H7 (cell line): Measurements from ENCODE around the gene KERA. TPM values are rescaled to one million over a fixed set of nuclear protein-coding genes. Genes with fewer than 3 reads are reported as not detected.

Source experiments
- DNase-seq: peaks from one replicate; pipeline ENCODE4 v3.0.0; 2012
- H3K27me3 ChIP-seq: 2 replicates; pipeline ENCODE4 v1.6.0; 2011; ENCODE audit warnings: mild to moderate bottlenecking, low read length; ENCODE audit not compliant: control insufficient read depth, insufficient read depth
- H3K36me3 ChIP-seq: replicated peaks from 2 replicates; pipeline ENCODE4 v1.5.1; 2011; ENCODE audit warnings: low read length; ENCODE audit not compliant: control insufficient read depth, insufficient read depth
- H3K4me3 ChIP-seq: 2 replicates; pipeline ENCODE4 v1.5.1; 2011; ENCODE audit warnings: low read depth, mild to moderate bottlenecking, control low read depth, low read length, moderate library complexity; ENCODE audit not compliant: insufficient read depth
- total RNA-seq: library from RNA; depleted of rRNA; stranded (reverse); fragments of >200 nt; shearing (Covaris generic); gene quantifications from 2 replicates; pipeline ENCODE4 v1.2.3, GENCODE V29; 2014; rRNA removed

Gene KERA, protein sequence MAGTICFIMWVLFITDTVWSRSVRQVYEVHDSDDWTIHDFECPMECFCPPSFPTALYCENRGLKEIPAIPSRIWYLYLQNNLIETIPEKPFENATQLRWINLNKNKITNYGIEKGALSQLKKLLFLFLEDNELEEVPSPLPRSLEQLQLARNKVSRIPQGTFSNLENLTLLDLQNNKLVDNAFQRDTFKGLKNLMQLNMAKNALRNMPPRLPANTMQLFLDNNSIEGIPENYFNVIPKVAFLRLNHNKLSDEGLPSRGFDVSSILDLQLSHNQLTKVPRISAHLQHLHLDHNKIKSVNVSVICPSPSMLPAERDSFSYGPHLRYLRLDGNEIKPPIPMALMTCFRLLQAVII
- not detected in 2 replicates for total RNA-seq

DNA sequence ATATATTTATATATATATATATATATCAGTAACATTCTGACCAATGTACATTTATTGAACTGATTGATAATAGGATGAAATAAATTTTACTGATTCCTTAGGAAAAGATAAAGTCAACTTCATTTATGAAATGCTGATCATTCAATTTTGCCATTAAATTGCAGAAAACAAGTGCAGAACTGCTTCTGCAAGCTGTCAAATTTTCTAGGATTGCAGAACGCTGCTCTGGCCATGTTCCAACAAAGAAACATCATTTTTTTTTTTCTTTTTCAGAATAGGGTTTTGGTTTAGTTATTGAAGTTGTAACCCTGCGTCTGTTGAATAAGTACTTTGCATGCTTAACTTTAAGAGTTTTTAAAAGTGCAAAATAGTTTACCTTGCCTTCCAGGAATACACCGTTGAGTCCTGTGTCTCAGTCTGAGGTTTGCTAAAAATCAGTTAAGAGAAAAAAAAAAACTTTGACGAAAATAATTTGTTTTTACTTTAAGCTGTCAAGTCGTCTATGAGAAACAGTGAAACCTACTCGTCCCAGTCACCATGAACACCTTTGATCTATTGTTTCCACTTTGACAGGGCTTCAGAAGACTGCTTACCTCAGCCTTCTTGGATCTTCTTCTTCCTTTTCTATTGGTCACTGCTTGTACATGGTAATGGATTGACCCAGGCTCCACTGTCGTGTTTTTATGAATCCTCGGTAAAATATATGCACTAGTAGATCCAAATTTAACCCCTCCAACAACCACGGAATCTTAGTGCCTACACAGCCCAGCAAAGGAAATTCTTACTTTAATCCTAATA is at the start of gene KERA:
KERA (minus strand) TSS at position 657 of the 798 bp plus-strand sequence. CDS start 1,743 bp downstream, outside the sequence.
- no peak for DNase-seq
- Histone ChIP-seq H3K36me3 (no peaks in the 10 kb centered on the region), H3K4me3 (no peak within 1 kb of the TSS), H3K27me3 (no peaks in the 10 kb centered on the region)

DNA sequence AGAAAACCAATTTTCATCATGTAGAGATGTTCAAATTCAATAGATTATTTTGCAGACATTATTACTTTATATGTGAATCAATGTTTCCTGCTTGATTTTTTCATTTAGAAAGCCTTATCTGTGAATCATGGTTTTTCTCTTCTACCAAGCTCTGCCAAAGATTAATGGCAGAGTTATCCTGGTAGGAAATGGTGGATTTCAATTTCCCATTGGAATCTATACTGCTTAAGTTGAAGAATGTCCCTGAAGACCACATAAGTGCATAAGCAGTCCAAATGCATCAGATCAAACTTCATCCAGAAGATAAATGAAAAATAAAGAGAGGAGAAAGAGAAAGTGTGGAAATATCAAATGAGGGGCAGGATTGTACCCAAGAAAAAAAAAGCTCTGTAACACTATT is 48.5 kb upstream of the KERA start:
- no peak overlapping the region for H3K4me3 ChIP-seq
- no peak for DNase-seq
- no peaks in the 10 kb centered on the region for H3K36me3 ChIP-seq
- H3K27me3 ChIP-seq: no peaks in the 10 kb centered on the region

DNA sequence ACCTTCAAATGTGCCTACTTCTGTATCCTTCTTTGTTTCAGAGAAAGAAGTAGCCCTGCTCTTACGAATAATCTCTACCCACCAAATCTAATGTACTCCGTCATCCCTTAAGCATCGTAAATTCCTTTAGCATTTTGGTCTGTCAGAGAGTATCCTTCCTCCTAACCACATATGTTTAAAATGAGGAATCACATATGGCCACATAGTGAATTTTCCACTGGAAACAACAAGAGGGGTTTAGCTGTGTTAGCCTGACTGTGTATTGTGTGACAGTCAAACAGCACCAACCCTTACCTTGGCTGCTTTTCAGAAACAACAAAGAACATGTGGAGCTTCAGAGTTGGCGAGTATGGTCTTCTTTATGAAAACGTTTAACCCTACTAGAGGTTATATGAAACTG is 48.0 kb upstream of the KERA start:
- Histone ChIP-seq H3K4me3 (no peak overlapping the region), H3K27me3 (no peaks in the 10 kb centered on the region), H3K36me3 (no peaks in the 10 kb centered on the region)
- DNase-seq: no peak

DNA sequence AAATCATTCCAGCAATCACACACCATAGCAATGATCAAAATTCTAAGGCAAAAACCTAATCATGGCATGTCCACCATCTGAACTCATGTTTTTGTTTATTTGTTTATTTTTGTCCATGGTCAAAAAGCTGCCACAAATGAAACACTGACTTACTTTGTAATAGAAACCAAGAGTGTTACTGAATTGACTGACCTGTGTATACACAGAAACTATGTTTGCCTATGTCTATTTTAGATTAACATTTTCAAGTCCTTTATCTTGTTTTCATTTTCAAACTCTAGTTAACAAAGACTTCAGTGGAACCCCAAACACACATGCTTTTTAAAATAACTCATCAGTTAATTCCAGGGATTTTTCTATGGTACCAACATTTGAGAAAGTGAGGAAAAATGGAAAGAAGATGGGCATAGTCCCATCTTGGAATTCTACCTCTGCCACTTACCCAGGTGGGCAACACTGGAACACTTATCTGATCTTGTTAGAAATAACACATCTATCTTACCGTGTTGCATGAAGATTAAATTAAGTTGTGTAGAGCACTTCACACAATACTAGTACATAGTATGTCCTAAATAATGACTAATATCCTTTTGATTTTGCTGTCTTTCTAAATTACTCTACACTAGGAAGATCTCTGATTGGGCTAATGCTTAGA is 47.1 kb upstream of the KERA start:
- Histone ChIP-seq H3K27me3 (no peaks in the 10 kb centered on the region), H3K4me3 (no peak overlapping the region), H3K36me3 (no peaks in the 10 kb centered on the region)
- no peak for DNase-seq

DNA sequence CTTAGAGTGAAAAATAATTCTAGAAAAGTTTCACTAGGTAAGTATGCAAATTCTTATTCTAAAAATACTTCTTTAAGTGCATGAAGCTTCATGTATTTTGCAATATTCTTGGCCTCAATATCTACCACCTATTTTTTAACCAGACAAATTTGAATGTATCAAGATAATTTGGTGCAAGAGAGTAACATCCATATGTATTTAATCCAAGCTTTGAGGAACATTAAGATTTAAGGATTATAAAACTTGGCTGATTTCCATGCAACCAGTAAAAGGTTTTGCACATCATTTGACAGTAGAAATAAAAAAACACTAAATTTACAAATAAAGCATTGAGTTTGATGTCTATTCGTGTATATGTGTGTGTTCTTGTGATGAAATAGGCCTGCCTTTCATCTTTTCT is 45.8 kb upstream of the KERA start:
- no peak for DNase-seq
- Histone ChIP-seq H3K4me3 (no peak overlapping the region), H3K27me3 (no peaks in the 10 kb centered on the region), H3K36me3 (no peaks in the 10 kb centered on the region)

DNA sequence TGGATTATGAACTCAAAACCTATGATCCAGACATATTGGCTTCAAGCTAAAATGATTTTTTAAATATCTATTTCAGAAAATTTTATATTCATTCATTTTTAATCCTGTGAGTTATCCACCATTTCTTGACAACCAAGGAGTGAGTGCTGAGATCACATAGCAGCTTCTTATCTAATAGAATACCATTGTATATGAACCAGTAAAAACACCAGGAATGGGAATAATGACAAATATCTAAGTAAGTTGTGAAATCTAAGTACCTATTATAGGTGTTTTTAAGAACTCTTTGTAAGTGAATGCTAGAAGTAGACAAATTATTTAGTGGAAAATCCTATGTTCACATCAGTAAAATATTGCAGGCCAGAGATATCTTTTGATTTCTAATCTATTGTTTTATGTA is 45.3 kb upstream of the KERA start:
- DNase-seq: no peak
- Histone ChIP-seq H3K36me3 (no peaks in the 10 kb centered on the region), H3K4me3 (no peak overlapping the region), H3K27me3 (no peaks in the 10 kb centered on the region)

DNA sequence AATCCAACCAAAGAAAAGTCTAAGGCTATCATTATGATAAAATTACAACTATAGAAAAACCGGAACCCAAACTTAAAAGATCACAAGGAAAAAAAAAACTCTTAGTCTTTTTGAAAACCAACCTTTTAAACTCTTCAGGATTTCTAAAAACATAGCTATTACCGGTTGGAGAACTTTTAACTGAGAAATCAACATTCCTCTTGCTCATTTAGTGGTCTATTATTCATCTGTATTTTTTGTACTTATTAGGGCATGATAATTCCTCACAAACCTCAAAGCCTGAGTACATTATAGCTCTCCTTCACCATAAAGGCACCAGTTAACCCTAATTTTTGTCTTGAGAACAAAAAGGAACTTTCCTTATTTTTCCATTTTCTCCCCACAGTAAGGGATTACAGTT is 43.1 kb upstream of the KERA start:
- Histone ChIP-seq H3K36me3 (no peaks in the 10 kb centered on the region), H3K27me3 (no peaks in the 10 kb centered on the region), H3K4me3 (no peak overlapping the region)
- DNase-seq: no peak

DNA sequence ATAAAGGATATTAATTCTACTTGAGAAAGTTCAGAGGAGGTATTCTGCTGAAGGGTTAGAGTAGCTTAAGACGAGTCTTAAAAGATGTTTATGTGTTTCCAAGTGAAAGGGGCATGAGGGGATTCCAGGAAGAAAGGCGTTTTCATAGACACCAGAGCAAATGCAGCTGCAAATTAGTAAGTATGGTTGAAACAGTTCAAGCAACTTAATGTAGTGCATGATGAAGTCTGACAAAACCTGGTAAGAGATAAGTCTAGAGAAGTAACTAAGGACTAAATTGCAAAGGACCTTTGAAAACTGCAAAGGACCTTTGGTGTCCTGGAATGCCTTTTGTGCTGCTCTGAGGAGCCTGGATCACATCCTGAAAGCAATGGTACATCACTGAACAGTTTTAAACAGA is 42.0 kb upstream of the KERA start:
- DNase-seq: no peak
- H3K27me3 ChIP-seq: no peaks in the 10 kb centered on the region

DNA sequence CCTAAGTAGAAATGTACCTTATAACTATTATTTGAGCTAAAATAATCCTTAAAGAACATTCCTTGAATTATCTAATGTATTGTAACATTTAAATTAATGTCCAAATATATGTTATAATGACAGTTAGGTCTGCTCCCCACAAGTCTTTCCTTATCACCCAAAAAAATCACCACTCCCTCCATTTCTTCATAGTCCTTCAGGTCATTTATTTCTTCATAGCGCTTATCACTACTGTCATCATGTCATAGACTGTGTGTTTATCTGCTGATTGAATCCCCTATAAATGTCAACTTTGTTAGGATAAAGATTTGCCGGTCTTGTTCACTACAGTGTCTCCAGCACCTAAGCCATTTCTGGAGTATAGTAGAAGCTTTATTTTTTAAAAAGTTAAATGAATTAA is 41.5 kb upstream of the KERA start:
- no peaks in the 10 kb centered on the region for H3K36me3 ChIP-seq
- H3K4me3 ChIP-seq: no peak overlapping the region
- H3K27me3 ChIP-seq: no peaks in the 10 kb centered on the region
- no peak for DNase-seq

More for the DNA sequence above, 42.0 kb upstream of the KERA start:
- Histone ChIP-seq H3K4me3 (no peak overlapping the region), H3K36me3 (no peaks in the 10 kb centered on the region)

DNA sequence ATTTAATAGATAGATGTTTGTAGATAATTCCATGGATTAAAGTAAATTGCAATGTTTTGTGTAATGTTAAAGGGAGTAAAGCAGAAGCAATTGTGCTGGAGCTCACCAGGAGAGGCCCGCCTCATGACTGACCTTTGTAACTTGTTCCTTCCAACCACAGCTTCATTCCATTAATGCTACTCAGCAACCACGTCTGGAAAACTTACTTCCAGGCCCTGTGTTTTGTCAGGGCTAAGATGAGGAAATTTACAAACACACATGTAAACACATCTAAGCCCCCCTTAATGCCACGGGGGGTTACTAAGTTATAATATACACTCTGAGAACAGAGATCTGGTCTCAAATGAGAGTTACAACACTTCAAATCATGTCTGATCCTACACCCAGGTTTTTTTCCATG is 41.1 kb upstream of the KERA start:
- Histone ChIP-seq H3K4me3 (no peak overlapping the region), H3K27me3 (no peaks in the 10 kb centered on the region), H3K36me3 (no peaks in the 10 kb centered on the region)
- no peak for DNase-seq

DNA sequence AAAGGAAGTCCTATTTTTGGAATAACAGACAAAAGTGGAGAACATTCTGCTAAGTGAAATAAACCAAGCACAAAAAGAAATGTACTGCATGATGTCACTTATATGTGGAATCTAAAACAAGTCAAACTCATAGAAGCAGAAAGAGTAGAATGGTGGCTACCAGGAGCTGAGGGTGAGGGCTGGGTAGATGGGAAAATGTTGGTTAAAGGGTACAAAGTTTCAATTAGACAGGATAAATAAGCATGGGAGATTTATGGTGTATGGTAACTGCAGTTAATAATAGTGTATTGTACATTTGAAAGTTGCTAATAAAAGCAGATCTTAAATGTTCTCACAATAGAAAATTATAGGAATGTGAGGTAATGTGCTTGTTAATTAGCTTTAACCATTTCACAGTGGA is 40.6 kb upstream of the KERA start:
- no peaks in the 10 kb centered on the region for H3K36me3 ChIP-seq
- no peaks in the 10 kb centered on the region for H3K27me3 ChIP-seq
- no peak overlapping the region for H3K4me3 ChIP-seq
- DNase-seq: no peak

DNA sequence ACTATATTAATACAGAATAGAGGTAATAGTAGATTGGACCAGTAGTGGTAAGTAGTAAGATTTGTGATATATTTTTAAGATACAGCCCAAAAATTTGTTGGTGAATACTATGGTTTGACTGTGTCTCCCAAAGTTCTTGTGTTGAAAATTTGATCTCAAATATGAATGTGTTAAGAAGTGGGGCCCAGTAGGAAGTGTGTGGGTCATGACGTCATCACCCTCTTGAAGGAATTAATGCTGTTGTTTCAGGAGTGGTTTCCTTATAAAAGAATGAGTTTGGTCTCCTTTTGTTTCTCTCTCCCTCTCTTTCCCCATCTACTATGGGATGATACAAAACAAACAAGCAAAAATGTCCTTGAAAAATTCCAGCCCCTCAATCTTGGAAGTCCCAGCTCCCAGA is 37.1 kb upstream of the KERA start:
- Histone ChIP-seq H3K4me3 (no peak overlapping the region), H3K27me3 (no peaks in the 10 kb centered on the region), H3K36me3 (no peaks in the 10 kb centered on the region)
- DNase-seq: no peak

DNA sequence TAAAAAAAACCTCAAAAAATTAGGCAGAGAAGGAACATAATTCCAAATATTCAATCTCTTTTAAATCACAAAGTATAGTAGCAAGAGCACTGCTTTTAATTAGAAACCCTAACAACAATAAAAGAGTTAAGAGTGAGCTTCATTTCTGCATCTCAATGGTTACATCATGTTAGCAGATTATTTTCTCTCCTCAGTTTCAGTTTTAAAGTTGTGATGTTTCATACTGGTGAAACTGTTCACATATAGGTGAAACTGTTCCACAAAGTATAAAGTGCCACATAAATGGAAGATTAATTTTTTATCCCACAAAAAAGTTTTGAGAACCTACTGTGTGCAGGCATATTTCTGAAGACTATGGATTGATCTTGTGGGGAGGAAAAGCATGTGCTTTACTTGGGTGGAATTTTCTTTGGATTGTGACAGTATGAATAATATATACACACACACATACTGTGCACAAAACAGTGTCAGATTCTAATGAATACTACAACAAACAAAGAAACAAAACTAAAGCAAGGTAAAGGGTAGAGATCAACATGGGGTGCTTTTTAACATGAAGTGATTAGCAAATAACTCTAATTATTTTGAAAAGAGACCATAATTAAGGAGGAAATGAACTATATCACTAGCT is 36.3 kb upstream of the KERA start:
- H3K36me3 ChIP-seq: no peaks in the 10 kb centered on the region
- no peak overlapping the region for H3K4me3 ChIP-seq
- no peak for DNase-seq
- no peaks in the 10 kb centered on the region for H3K27me3 ChIP-seq

DNA sequence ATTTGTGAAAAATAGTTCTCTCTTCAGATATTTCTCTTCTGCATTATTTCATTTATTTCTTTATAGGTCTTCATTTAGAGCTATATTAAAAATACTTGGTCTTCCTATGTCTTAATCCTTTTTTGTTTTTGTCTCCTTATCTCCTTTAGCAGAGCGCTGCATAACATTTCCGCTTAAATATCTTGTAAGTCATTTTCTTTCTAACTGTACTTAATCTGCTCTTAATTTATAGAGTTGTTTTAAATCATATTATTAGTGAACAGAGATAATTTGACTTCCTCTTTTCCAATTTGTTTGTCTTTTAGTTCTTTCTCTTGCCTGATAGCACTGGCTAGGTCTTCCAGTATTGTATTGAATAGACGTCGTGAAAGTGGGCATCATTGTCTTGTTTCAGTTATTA is 35.5 kb upstream of the KERA start:
- H3K36me3 ChIP-seq: no peaks in the 10 kb centered on the region
- no peak for DNase-seq
- no peaks in the 10 kb centered on the region for H3K27me3 ChIP-seq
- H3K4me3 ChIP-seq: no peak overlapping the region
